ENCODE data around the gene NFYC.

DNA sequence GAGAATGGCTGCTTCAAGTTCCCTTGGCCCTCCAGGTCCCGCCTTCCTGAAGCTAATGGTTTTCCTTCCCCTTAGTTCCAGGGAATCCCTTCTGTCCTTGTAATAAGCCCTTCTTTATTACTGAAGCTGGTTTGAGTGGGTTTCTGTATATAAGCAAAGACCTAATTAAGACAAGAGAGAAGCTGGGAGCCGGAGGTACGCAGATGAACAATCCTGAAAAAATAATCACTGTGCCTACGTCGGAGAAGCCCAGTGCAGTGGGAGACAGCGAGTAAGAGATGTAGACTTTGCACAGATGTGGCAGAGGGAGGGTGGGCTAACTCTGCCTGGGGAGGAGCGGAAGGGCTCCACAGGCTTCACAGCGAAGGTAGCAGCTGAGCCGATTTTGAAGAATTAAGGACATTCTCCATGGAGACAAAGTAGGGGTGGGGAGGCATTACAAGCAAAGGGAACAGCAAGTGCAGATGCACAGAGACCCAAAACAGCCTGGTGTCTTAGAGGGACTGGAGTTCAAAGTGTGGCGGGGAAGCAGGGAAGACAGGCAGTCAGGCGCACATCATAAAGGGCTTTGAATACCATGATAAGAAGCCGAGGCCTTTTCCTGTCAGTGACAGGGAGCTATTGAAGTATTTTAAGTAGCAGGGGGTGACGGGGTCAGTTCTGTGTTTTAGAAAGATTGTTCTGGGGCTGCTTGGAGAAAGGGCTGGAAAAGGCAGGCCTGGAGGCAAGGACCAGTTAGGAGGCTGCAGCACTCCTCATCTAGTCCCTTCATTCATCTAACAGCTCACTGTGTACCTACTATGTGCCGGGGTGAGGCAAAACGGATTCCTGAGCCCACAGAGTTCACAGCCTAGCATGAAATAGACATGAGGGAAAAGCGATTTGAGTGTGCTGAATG, 32.5 kb upstream of the NFYC start:
- no peak for TF ChIP-seq CTCF (conservative IDR thresholded peaks at IDR 0.05; ENCODE audit: low read length)
- no peak for TF ChIP-seq EZH2phosphoT487 (IDR thresholded peaks at IDR 0.05; ENCODE audit: borderline replicate concordance)
